DOHH2 (cell line): ENCODE results near the gene GRIP2.

Experiments used
- H3F3A ChIP-seq: fragments of 200-600 bp; sonication (generic), shearing (Covaris generic); 2 replicates; pipeline ENCODE4 v1.6.0; 2016; ENCODE audit warnings: antibody characterized with exemption, mild to moderate bottlenecking; ENCODE audit not compliant: control insufficient read depth, insufficient read depth
- H3K27ac ChIP-seq: fragments of 200-600 bp; sonication (generic); 2 replicates; pipeline ENCODE4 v1.5.1; 2014; ENCODE audit warnings: low read depth, mild to moderate bottlenecking, low read length, moderate library complexity
- H3K27me3 ChIP-seq: fragments of 200-600 bp; sonication (generic); 2 replicates; pipeline ENCODE4 v1.6.1; 2014; ENCODE audit warnings: mild to moderate bottlenecking, low read length, mixed read lengths; ENCODE audit not compliant: control insufficient read depth
- H3K36me3 ChIP-seq: fragments of 200-600 bp; sonication (generic); 2 replicates; pipeline ENCODE4 v1.6.1; 2014; ENCODE audit warnings: mild to moderate bottlenecking, low read length, moderate library complexity, mixed read lengths; ENCODE audit not compliant: control insufficient read depth
- H3K4me1 ChIP-seq: fragments of 200-600 bp; sonication (generic); 2 replicates; pipeline ENCODE4 v1.6.1; 2014; ENCODE audit warnings: mild to moderate bottlenecking, low read length, mixed read lengths; ENCODE audit not compliant: control insufficient read depth
- H3K4me2 ChIP-seq: fragments of 200-600 bp; sonication (generic); 2 replicates; pipeline ENCODE4 v1.6.0; 2014; ENCODE audit warnings: mild to moderate bottlenecking, low read length, moderate library complexity
- H3K4me3 ChIP-seq: fragments of 200-600 bp; sonication (generic); 2 replicates; pipeline ENCODE4 v1.5.1; 2014; ENCODE audit warnings: mild to moderate bottlenecking, low read length, mixed read lengths
- H3K79me2 ChIP-seq: fragments of 200-600 bp; sonication (generic); 2 replicates; pipeline ENCODE4 v1.6.1; 2014; ENCODE audit warnings: mild to moderate bottlenecking, low read length, mixed read lengths; ENCODE audit not compliant: control insufficient read depth
- H3K9me2 ChIP-seq: fragments of 200-600 bp; sonication (generic); replicated peaks from 2 replicates; pipeline ENCODE4 v1.6.1; 2014; ENCODE audit warnings: mild to moderate bottlenecking, low read length, mixed read lengths; ENCODE audit not compliant: control insufficient read depth
- H3K9me3 ChIP-seq: fragments of 200-600 bp; sonication (generic); 2 replicates; pipeline ENCODE4 v1.6.1; 2014; ENCODE audit warnings: antibody characterized with exemption, low read length, mixed read lengths; ENCODE audit not compliant: control insufficient read depth, insufficient read depth
- H4K20me1 ChIP-seq: fragments of 200-600 bp; sonication (generic); 2 replicates; pipeline ENCODE4 v1.6.0; 2014; ENCODE audit warnings: low read depth, mild to moderate bottlenecking, antibody characterized with exemption, low read length, moderate library complexity; ENCODE audit not compliant: control insufficient read depth, insufficient read depth
- EZH2phosphoT487 ChIP-seq: fragments of 200-600 bp; sonication (generic); IDR thresholded peaks from 2 replicates; pipeline ENCODE4 v1.6.1; 2017; ENCODE audit warnings: borderline replicate concordance, mild to moderate bottlenecking, antibody characterized with exemption, low read length, moderate library complexity, mixed read lengths
- TF ChIP-seq, protein P1 (sequence below): fragments of 200-600 bp; sonication (generic); IDR thresholded peaks from one replicate; pipeline ENCODE4 v1.5.1; 2014; ENCODE audit warnings: antibody characterized with exemption, mild to moderate bottlenecking, low read depth, low read length; ENCODE audit not compliant: poor library complexity, severe bottlenecking

Gene GRIP2

DNA sequence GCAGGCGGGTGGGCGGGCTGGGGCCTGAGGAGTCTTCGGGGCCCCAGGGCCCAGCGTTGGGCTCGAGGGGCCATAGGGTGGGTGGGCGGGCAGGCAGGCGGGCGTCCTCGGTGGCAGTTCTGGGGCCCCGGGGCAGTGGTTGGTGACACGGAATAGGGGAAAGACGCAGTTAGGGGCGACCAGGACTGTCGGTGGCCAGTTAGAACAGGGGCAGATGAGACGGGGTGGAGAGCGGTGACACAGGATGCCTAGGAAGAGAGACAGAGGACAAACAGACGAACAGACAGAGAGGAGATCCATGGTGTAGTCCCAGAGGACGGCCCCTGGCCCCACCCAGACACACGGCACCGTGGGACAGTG is 36.5 kb downstream of the GRIP2 start:
- Histone ChIP-seq H3K9me3 (no peaks in the 10 kb centered on the region), H3K36me3 (no peaks in the 10 kb centered on the region), H4K20me1 (no peaks in the 10 kb centered on the region), H3K4me2 (no peak overlapping the region), H3K4me1 (no peaks in the 10 kb centered on the region), H3K27ac (no peak overlapping the region), H3K27me3 (no peaks in the 10 kb centered on the region; the same call in 1 of the 2 replicates), H3F3A (no peaks in the 10 kb centered on the region), H3K9me2 (no peaks in the 10 kb centered on the region), H3K4me3 (no peak overlapping the region), H3K79me2 (no peaks in the 10 kb centered on the region)
- TF ChIP-seq EZH2phosphoT487 = no peak
- TF ChIP-seq, protein P1, sequence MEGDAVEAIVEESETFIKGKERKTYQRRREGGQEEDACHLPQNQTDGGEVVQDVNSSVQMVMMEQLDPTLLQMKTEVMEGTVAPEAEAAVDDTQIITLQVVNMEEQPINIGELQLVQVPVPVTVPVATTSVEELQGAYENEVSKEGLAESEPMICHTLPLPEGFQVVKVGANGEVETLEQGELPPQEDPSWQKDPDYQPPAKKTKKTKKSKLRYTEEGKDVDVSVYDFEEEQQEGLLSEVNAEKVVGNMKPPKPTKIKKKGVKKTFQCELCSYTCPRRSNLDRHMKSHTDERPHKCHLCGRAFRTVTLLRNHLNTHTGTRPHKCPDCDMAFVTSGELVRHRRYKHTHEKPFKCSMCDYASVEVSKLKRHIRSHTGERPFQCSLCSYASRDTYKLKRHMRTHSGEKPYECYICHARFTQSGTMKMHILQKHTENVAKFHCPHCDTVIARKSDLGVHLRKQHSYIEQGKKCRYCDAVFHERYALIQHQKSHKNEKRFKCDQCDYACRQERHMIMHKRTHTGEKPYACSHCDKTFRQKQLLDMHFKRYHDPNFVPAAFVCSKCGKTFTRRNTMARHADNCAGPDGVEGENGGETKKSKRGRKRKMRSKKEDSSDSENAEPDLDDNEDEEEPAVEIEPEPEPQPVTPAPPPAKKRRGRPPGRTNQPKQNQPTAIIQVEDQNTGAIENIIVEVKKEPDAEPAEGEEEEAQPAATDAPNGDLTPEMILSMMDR = no peak

DNA sequence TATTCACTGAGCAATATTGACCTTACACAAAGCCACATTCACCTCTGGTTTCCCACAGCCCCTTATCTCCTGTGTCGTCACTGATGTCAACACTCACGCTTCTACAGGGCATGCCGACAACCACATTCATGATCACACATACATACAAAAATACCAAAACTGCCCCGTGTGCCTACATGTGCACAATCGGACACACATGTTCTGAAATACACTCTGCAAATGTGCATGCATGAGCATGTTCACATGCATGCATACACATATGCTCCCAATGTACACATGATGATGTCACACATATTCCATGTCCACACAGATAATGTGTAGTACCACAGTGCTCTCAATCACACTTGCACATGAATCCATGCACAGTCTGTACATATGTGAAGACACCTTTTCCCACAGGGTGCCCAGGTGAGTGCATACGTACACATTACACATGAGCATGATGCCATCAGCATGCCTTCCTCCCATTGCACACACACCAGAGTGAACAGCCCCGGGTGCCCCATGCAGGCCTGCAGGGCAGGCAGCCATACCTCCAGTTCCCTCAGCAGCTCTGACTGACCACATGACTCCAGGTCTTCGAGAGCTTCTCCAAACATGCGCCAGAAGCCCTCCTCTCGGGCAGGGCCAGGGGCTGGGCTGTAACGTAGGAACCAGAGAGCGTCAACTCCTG is 37.0 kb downstream of the GRIP2 start:
- Histone ChIP-seq H3K79me2 (no peaks in the 10 kb centered on the region), H3K27me3 (no peaks in the 10 kb centered on the region; the same call in 1 of the 2 replicates), H4K20me1 (no peaks in the 10 kb centered on the region), H3F3A (no peaks in the 10 kb centered on the region), H3K9me2 (no peaks in the 10 kb centered on the region), H3K27ac (no peak overlapping the region), H3K4me1 (no peaks in the 10 kb centered on the region), H3K36me3 (no peaks in the 10 kb centered on the region), H3K4me3 (no peak overlapping the region), H3K9me3 (no peaks in the 10 kb centered on the region), H3K4me2 (no peak overlapping the region)
- TF ChIP-seq, protein P1 = no peak
- TF ChIP-seq EZH2phosphoT487 = no peak

DNA sequence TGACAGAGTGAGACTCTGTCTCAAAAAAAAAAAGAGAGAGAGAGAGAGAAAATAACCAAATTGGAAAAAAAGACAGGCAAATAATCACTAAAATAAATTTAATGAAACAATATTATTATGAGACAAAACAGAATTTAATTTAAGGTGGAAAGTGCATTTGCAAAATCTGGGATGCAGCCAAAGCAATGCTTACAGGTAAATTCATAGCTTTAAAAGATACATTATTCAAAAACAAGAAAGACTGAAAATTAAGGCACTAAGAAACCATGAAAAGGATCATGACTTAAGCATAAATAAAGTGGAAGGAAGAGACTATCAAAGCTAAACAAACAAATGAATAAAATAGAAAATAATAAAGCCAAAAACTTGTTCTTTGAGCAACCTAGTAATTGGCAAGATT is 37.7 kb downstream of the GRIP2 start:
- Histone ChIP-seq H3K36me3 (no peaks in the 10 kb centered on the region), H3F3A (no peaks in the 10 kb centered on the region), H3K4me3 (no peak overlapping the region), H3K9me3 (no peaks in the 10 kb centered on the region), H4K20me1 (no peaks in the 10 kb centered on the region), H3K27me3 (no peaks in the 10 kb centered on the region), H3K27ac (no peak overlapping the region), H3K9me2 (no peaks in the 10 kb centered on the region), H3K4me1 (no peaks in the 10 kb centered on the region), H3K79me2 (no peaks in the 10 kb centered on the region), H3K4me2 (no peak overlapping the region)
- TF ChIP-seq, protein P1 = no peak
- TF ChIP-seq EZH2phosphoT487 = no peak
